ENCODE measurements around the gene PIK3R1. TPM values are rescaled to one million over a fixed set of nuclear protein-coding genes. Genes with fewer than 3 reads are reported as not detected.
A peak's percentile ranks its signal among the peaks of the same experiment; 100 is the strongest.

PIK3R1 gene
- total RNA-seq, 4 donors from 2014 or later: 86.1 to 107 (median 94.8) TPM

DNA sequence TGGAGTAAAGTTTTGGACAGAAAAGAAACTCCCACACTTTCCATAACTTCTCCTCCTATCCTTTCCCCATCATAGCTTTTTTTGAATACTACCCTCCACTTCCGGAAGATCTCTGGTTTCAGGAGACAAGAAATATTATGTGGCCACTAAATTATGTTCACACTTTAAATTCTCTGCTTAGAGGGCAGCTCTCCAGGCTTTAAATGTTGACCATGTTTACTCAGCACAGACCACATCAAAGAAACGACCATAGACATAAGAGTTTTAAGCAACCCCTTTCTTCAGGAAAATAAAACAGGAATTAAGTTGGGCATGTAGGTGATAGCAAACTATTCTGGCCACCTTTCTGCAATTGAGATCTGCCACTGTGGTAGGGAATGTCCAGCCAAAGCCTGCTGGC lies 97.8 kb downstream of the PIK3R1 start:
- no peak overlapping the region for H3K4me3 ChIP-seq (replicated peaks in 1 of 3)
- intact Hi-C loops (cut with DNase I): no loop called here
- TF ChIP-seq POLR2A (IDR thresholded peaks at IDR 0.05) (no peak), CTCF (IDR thresholded peaks at IDR 0.05) (no peak)
- H3K4me1 ChIP-seq: peaks cover 4 to 16% of the 10 kb centered on the region in 2 donors
- H3K9me3 ChIP-seq: no peaks in the 10 kb centered on the region
- no peaks in the 10 kb centered on the region for H3K27me3 ChIP-seq
- no peak for DNase-seq
- no peaks in the 10 kb centered on the region for H3K36me3 ChIP-seq
- H3K27ac ChIP-seq: no peak overlapping the region
- 53 to 75% methylated on average over 2 of the region's 2 CpGs for WGBS, 2 donors

DNA sequence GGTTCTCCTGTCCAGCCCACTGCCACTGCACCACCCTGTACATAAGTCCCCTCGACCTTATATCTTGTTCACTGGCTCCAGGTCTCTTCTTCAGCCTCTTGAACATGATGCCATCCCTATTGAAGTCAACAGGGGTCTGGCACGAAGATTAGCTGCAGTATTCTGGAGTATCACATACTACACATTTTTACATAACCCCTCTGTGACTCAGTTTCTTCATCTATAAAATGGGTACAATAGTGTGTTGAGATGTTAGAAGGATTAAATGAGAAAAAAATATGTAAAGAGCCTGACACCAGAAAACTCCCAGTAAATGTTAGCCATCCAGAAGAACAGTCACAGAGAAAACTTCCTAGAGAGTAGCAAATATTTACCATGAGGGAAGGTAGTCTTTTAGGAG lies 98.9 kb downstream of the PIK3R1 start:
- Histone ChIP-seq H3K4me3 (replicated peaks in 1 of 3) (no peak overlapping the region), H3K9me3 (no peaks in the 10 kb centered on the region), H3K27me3 (no peaks in the 10 kb centered on the region), H3K4me1 (peaks cover 7 to 22% of the 10 kb centered on the region in 2 donors), H3K27ac (no peak overlapping the region), H3K36me3 (no peaks in the 10 kb centered on the region)
- intact Hi-C loops (cut with DNase I): no loop called here
- WGBS, 2 donors: 91 to 97% methylated on average over 2 of the region's 2 CpGs
- TF ChIP-seq CTCF (IDR thresholded peaks at IDR 0.05) (no peak), POLR2A (IDR thresholded peaks at IDR 0.05) (no peak)
- DNase-seq: no peak

GRCh38 chr5:68315679-68316271 lies 100.2 kb downstream of the PIK3R1 start:
- Histone ChIP-seq H3K9me3 (no peaks in the 10 kb centered on the region), H3K4me3 (replicated peaks in 1 of 3) (no peak overlapping the region), H3K27ac (peak overlapping the region in 2 of 3 donors; percentile 42 to 55), H3K4me1 (peaks cover 19 to 35% of the 10 kb centered on the region in 2 donors), H3K36me3 (no peaks in the 10 kb centered on the region), H3K27me3 (no peaks in the 10 kb centered on the region)
- no peak for DNase-seq
- TF ChIP-seq CTCF (IDR thresholded peaks at IDR 0.05) (no peak), POLR2A (IDR thresholded peaks at IDR 0.05) (no peak)
- WGBS, 2 donors: 78 to 93% methylated on average over 6 of the region's 6 CpGs
- intact Hi-C loops (cut with DNase I): no loop called here

DNA sequence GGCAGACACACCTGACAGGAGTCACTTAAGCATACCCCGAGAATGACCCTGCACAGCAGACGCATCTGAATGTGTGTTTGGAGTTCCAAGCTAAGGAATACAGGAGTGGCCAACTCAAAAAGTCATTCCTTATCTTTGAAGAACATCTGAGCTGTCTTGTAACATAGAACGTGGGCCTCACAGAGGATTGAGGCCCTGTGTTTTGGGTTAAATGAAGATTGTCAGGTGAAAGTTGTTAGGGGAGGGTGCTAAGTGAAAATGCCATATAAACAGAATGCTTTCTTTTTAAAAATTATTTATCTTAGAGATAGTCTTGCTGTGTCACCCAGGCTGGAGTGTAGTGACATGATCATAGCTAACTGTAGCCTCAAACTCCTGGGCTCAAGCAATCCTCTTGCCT lies 100.9 kb downstream of the PIK3R1 start:
- DNase-seq: peak; percentile 11 to 23
- intact Hi-C loops (cut with DNase I): no loop called here
- no peaks in the 10 kb centered on the region for H3K36me3 ChIP-seq
- H3K27ac ChIP-seq: peak overlapping the region in 2 of 3 donors; percentile 42 to 55
- 39 to 48% methylated on average over 3 of the region's 3 CpGs for WGBS, 2 donors
- H3K4me3 ChIP-seq (replicated peaks in 1 of 3): no peak overlapping the region
- no peaks in the 10 kb centered on the region for H3K27me3 ChIP-seq
- peaks cover 19 to 36% of the 10 kb centered on the region in 2 donors for H3K4me1 ChIP-seq
- no peak for TF ChIP-seq POLR2A (IDR thresholded peaks at IDR 0.05)
- no peak for TF ChIP-seq CTCF (IDR thresholded peaks at IDR 0.05)
- H3K9me3 ChIP-seq: no peaks in the 10 kb centered on the region

DNA sequence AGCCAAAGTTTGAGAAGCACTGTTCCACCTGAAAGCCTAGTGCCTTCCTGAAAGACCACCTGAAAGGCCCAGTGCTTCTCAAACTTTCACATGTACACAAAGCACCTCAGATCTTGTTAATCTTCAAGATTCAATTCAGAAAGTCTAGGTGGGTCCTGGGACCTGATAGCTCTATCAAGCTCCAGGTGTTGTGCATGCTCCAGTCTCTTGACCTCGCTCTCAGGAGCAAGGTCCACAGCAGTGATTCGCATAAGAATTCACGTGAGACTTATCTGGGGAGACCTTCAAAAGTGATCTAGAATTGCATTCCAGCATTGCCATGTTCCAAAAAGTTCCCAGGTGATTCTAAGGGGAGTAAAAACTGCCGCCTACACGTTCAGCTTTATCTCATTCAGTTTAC lies 102.1 kb downstream of the PIK3R1 start:
- TF ChIP-seq CTCF (IDR thresholded peaks at IDR 0.05): no peak
- TF ChIP-seq POLR2A (IDR thresholded peaks at IDR 0.05): no peak
- Histone ChIP-seq H3K4me1 (peaks cover 19 to 36% of the 10 kb centered on the region in 2 donors), H3K4me3 (replicated peaks in 1 of 3) (no peak overlapping the region), H3K36me3 (no peaks in the 10 kb centered on the region), H3K27me3 (no peaks in the 10 kb centered on the region), H3K9me3 (no peaks in the 10 kb centered on the region), H3K27ac (peak overlapping the region; percentile 14 to 42 (median 26))
- peak; percentile 8 to 11 for DNase-seq
- 79 to 85% methylated on average over 5 of the region's 5 CpGs for whole genome bisulfite sequencing, 2 donors
- intact Hi-C loops (cut with DNase I): no loop called here
